HepG2 (cell line): ENCODE data around the gene RAB15. TPM values are rescaled to one million over a fixed set of nuclear protein-coding genes. Genes with fewer than 3 reads are reported as not detected.
A peak's percentile ranks its signal among the peaks of the same experiment; 100 is the strongest.

Source experiments
- KIAA2018 ChIP-seq: sonication (generic); formaldehyde crosslinking; IDR thresholded peaks from 2 replicates; pipeline ENCODE4 v1.5.0; 2020; ENCODE audit warnings: mild to moderate bottlenecking, missing genetic modification reagents, borderline replicate concordance
- MXI1 ChIP-seq: IDR thresholded peaks from 3 replicates; pipeline ENCODE4 v1.6.1; 2012; ENCODE audit warnings: low read depth, low read length, inconsistent platforms, borderline replicate concordance
- RBM22 ChIP-seq: fragments of 200-400 bp; formaldehyde crosslinking; optimal IDR thresholded peaks from 2 replicates; pipeline ENCODE3; 2017; ENCODE audit warnings: mild to moderate bottlenecking, low read length, moderate library complexity
- SIX1 ChIP-seq: sonication (generic); formaldehyde crosslinking; IDR thresholded peaks from 2 replicates; pipeline ENCODE4 v1.4.0; 2020; ENCODE audit warnings: missing genetic modification reagents, borderline replicate concordance
- ZBTB8A ChIP-seq: sonication (generic); formaldehyde crosslinking; IDR thresholded peaks from 2 replicates; pipeline ENCODE4 v1.4.0; 2020; ENCODE audit warnings: mild to moderate bottlenecking, low read depth, missing genetic modification reagents, borderline replicate concordance
- ZNF564 ChIP-seq: sonication (generic); formaldehyde crosslinking; IDR thresholded peaks from 2 replicates; pipeline ENCODE4 v1.8.1; 2023; ENCODE audit warnings: mild to moderate bottlenecking, missing genetic modification reagents
- ZNF570 ChIP-seq: sonication (generic); formaldehyde crosslinking; IDR thresholded peaks from 2 replicates; pipeline ENCODE4 v1.4.0; 2020; ENCODE audit warnings: mild to moderate bottlenecking, missing genetic modification reagents, borderline replicate concordance
- ZNF83 ChIP-seq: sonication (generic); formaldehyde crosslinking; IDR thresholded peaks from 2 replicates; pipeline ENCODE4 v1.4.0; 2020; ENCODE audit warnings: missing genetic modification reagents, mild to moderate bottlenecking, borderline replicate concordance
- ZSCAN29 ChIP-seq: sonication (generic); formaldehyde crosslinking; conservative IDR thresholded peaks from 2 replicates; pipeline ENCODE4 v1.4.0; 2020; ENCODE audit warnings: mild to moderate bottlenecking, missing genetic modification reagents
- polyA plus RNA-seq, 8 experiments: library from polyadenylated mRNA; depleted of rRNA in 3 of 8; stranded (reverse) in 7 of 8; unstranded in 1 of 8; fragments of >200 nt; fragmentation: Illumina TruSeq in 4 of 8; extraction: Trizol in 4 of 8; gene quantifications; 2 replicates each; pipeline versions ENCODE4 v1.2.1 to v1.2.3, GENCODE V29; 2011 to 2016; ENCODE audit warnings: low read depth in 4 of 8, missing spikeins in 1 of 8, mixed read lengths in 1 of 8; ENCODE audit not compliant: insufficient read depth in 1 of 8
- total RNA-seq, 5 experiments: library from RNA; depleted of rRNA; stranded (reverse); fragments of >200 nt; fragmentation: Illumina TruSeq; extraction: Trizol; gene quantifications; 2 replicates each; pipeline ENCODE4 v1.2.3, GENCODE V29; 2016; ENCODE audit warnings: low read depth in 1 of 5
- TF ChIP-seq, protein P1 (sequence below): sonication (generic); formaldehyde crosslinking; IDR thresholded peaks from 2 replicates; pipeline ENCODE4 v1.5.0; 2020; ENCODE audit warnings: mild to moderate bottlenecking, missing genetic modification reagents, borderline replicate concordance
- TF ChIP-seq, protein P2 (sequence below): sonication (generic); formaldehyde crosslinking; IDR thresholded peaks from 2 replicates; pipeline ENCODE4 v1.9.0; 2021; ENCODE audit warnings: missing genetic modification reagents, borderline replicate concordance

The RAB15 gene
- total and polyA plus RNA-seq, 2 of the 13 experiments (the other 11 are each of a cell fraction or from before 2014, with no cell fraction given): 7.4 to 18.5 TPM

DNA sequence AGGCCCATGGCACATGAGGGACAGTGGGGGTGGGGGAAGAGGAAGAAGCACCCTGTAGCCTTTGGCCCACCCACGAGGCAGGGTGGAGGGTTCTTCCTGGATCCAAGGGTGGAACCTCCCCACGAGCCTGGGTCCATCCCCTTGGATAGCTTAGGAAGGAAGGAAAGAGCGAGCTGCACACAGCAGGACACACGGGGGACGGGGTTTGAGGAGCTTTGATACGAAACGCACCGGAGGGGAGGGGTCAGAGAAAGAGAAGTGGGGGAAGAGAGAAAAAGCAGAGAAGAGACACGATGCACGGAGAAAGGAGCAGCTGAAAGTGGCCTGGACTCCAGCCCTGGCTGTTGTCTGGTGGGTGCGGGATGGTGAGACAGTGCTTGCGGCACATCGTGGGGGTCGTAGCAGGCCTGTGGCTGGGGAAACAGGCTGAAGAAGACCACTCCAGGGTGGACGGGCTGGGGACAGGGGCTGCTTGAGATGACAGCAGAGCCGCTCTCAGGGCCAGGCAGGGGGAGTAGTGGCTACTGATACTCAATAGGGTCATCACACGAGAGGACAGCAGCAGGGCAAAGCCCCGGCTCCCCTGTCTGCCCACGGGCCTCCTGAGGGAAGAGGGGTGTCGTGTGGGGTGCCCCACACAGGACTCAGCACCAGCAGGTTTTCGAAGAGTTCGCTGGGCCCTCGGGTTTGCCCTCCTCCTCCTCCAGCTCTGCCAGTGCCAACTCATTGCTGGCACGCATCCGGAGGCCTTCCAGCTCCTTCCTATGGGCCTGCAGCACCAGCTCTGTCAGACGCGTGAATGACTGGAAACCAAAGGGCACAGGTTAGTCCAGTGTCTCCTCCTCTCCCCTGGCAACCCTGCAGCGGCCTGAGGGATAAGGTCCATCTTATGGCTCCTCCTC lies 24.2 kb downstream of the RAB15 start (continued):
- TF ChIP-seq, protein P1, sequence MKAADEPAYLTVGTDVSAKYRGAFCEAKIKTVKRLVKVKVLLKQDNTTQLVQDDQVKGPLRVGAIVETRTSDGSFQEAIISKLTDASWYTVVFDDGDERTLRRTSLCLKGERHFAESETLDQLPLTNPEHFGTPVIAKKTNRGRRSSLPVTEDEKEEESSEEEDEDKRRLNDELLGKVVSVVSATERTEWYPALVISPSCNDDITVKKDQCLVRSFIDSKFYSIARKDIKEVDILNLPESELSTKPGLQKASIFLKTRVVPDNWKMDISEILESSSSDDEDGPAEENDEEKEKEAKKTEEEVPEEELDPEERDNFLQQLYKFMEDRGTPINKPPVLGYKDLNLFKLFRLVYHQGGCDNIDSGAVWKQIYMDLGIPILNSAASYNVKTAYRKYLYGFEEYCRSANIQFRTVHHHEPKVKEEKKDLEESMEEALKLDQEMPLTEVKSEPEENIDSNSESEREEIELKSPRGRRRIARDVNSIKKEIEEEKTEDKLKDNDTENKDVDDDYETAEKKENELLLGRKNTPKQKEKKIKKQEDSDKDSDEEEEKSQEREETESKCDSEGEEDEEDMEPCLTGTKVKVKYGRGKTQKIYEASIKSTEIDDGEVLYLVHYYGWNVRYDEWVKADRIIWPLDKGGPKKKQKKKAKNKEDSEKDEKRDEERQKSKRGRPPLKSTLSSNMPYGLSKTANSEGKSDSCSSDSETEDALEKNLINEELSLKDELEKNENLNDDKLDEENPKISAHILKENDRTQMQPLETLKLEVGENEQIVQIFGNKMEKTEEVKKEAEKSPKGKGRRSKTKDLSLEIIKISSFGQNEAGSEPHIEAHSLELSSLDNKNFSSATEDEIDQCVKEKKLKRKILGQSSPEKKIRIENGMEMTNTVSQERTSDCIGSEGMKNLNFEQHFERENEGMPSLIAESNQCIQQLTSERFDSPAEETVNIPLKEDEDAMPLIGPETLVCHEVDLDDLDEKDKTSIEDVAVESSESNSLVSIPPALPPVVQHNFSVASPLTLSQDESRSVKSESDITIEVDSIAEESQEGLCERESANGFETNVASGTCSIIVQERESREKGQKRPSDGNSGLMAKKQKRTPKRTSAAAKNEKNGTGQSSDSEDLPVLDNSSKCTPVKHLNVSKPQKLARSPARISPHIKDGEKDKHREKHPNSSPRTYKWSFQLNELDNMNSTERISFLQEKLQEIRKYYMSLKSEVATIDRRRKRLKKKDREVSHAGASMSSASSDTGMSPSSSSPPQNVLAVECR (CRISPR knock-in tag): peak; percentile 17
- TF ChIP-seq ZNF570 (CRISPR knock-in tag) (no peak), RBM22 (no peak), ZBTB8A (no peak), ZSCAN29 (no peak), KIAA2018 (CRISPR knock-in tag) (no peak), ZNF564 (no peak), ZNF83 (CRISPR knock-in tag) (no peak), MXI1 (peak; percentile 50; the same call in 1 of the 3 replicates), SIX1 (no peak)
- TF ChIP-seq, protein P2, sequence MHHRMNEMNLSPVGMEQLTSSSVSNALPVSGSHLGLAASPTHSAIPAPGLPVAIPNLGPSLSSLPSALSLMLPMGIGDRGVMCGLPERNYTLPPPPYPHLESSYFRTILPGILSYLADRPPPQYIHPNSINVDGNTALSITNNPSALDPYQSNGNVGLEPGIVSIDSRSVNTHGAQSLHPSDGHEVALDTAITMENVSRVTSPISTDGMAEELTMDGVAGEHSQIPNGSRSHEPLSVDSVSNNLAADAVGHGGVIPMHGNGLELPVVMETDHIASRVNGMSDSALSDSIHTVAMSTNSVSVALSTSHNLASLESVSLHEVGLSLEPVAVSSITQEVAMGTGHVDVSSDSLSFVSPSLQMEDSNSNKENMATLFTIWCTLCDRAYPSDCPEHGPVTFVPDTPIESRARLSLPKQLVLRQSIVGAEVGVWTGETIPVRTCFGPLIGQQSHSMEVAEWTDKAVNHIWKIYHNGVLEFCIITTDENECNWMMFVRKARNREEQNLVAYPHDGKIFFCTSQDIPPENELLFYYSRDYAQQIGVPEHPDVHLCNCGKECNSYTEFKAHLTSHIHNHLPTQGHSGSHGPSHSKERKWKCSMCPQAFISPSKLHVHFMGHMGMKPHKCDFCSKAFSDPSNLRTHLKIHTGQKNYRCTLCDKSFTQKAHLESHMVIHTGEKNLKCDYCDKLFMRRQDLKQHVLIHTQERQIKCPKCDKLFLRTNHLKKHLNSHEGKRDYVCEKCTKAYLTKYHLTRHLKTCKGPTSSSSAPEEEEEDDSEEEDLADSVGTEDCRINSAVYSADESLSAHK (CRISPR knock-in tag): no peak
